Caki2 (cell line): Measurements from ENCODE around the gene WEE1. TPM values are rescaled to one million over a fixed set of nuclear protein-coding genes. Genes with fewer than 3 reads are reported as not detected.
"Not testable (repeated sequence)": the region's sequence is repeated elsewhere in the genome, so short reads cannot be mapped to it uniquely, and the experiment has no call there.

Experiments used
- DNase-seq: peaks from one replicate; pipeline ENCODE4 v3.0.0-alpha.2; 2015; ENCODE audit warnings: low read depth
- in situ Hi-C: cut with HindIII; loops from 2 replicates; pipeline ENCODE4 v1.10.0; 2016; ENCODE audit warnings: low sequenced_read_pairs, low pct_unique_long_range_greater_than_20kb, mixed read lengths
- total RNA-seq: library from RNA; depleted of rRNA; stranded (reverse); fragments of >200 nt; shearing (Covaris generic); gene quantifications from 2 replicates; pipeline ENCODE4 v1.2.3, GENCODE V29; 2014; ENCODE audit warnings: low replicate concordance; rRNA removed

The WEE1 gene
- total RNA-seq, result 80.6 and 104 TPM in 2 replicates

DNA sequence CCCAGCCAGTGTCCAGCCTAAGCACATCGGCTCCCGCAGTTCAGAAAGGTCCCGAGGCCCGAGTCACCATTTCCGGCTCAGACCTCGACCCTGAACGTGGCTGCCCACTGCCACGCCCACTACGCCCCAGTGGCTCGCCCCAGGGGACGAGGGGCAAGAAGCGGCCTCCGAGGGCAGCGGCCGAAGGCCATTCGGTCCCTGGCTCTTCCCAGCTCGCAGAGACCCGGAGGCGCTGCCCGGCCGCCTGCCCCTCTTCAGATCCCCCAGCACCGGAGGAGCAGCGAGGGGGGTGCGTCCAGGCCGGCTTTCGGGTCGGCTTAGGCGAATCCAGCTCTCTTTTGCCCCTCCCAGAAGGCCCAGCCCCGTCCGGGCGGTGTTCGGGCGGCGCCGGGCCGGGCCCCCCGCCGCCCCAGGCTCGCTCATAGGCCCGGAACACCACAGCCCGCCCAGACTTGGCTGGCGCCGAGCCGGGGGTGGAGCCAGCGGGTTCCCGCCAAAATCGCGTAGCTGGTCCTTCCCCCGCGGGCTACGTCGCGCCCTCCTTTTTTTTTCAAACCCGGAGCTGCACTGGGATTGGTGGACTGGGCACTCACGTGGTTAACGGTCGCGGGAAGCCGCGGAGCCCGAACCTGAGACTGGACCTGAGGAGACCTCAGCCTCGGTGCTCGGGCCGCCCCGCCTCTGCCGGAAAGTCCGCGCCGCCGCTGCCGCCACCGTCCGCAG lies at the start of gene WEE1:
WEE1 (plus strand) TSS at position 619 of the 723 bp plus-strand sequence. CDS start 264 bp downstream, outside the sequence.
- in situ Hi-C loops, result no loop called here
- peak; percentile 100 for DNase-seq

- DNase-seq, result no peak
- in situ Hi-C loops, result no loop called here
These were observed 49.5 kb upstream of the WEE1 start for GRCh38 chr11:9524001-9524400.

- in situ Hi-C loops, result no loop called here
- peak; percentile 45 for DNase-seq
These were observed 48.4 kb upstream of the WEE1 start for GRCh38 chr11:9525116-9525515.

DNA sequence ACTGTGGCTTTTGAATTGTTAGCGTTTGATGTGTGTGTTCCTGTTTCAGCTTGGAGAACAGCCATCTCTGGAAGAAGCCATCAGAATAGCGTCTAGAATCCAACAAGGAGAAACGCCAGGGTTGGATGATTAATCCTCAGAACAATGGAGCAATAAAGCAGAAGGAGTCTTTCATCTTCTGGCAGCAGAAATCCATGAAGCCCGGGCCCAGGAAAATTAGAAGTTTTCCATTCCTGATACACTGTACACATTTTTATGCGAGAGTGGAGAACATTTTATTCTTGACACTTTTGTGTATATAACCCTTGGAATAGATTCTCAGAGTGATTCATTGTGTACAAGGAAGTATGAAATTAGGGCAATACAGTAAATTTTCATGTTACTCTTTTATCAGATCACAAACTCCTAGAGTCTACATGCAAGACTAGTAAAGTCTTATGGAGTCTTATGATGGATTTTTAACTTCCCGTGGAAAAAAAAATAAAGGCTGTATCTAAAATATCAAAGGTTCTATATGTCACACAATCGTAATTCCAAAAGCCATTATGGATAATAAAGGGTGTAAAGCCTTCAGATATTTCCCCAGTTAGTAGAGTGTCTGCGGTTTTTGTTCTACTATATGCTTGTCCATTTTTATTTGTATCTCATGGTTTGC lies 45.9 kb upstream of the WEE1 start:
- in situ Hi-C loops, result no loop called here
- DNase-seq, result no peak

DNA sequence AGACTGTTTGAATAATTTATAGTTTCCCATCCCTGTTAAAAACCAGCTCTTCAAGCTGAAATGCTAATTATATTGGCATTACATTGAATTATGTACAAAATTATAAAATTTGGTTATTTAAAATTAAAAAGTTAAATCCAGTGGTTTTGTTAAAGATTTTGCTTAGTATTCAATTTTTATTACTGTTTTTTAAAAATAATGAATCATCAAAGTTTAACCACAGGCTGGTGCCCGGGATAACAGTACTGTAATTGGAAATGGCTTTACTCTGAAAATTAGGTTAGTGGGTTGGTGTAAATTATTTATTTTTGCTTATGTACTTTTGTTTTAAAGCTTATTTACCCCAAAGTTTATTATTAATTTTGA lies 45.4 kb upstream of the WEE1 start:
- DNase-seq, result no peak
- in situ Hi-C loops, result no loop called here

DNA sequence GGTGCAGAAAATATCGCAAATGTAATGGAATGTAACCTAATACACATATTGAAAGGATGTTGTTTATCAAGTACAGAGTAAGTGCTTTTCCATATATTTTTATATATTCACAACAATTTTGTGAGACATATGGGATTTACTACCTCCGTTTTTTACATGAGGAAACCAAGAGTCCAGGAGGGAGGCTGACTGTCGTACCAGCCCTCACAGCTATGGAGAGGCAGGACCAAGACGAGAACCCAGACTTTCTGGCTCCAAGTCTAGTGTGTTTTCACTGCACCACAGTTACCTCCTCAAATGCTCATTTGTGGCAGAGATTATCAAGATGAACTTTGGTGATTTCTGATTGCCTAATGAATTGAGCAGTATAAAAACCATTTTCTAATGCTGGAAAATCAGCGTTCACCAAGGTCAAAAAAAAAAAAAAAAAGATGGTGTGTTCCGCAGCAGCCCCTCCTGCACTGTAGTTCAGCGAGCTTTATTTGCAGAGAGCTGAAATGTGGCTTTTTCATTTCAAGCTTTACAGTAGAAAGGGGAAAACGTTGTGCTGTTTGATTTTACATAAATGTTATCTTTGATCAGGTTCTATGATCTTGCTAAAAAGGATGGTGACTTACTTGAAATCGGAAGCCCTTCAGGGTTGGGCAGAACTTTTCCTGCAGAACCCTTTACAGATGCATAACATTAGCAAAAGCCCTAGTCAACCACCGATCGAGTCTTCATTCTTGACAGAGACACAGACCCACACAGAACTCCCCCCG lies 44.7 kb upstream of the WEE1 start:
- DNase-seq, result no peak
- in situ Hi-C loops, result no loop called here

- DNase-seq, result no peak
- in situ Hi-C loops, result no loop called here
These were observed 44.2 kb upstream of the WEE1 start for GRCh38 chr11:9529334-9529650.

- no peak for DNase-seq
- in situ Hi-C loops, result no loop called here
These were observed 43.3 kb upstream of the WEE1 start for GRCh38 chr11:9530020-9530621.

DNA sequence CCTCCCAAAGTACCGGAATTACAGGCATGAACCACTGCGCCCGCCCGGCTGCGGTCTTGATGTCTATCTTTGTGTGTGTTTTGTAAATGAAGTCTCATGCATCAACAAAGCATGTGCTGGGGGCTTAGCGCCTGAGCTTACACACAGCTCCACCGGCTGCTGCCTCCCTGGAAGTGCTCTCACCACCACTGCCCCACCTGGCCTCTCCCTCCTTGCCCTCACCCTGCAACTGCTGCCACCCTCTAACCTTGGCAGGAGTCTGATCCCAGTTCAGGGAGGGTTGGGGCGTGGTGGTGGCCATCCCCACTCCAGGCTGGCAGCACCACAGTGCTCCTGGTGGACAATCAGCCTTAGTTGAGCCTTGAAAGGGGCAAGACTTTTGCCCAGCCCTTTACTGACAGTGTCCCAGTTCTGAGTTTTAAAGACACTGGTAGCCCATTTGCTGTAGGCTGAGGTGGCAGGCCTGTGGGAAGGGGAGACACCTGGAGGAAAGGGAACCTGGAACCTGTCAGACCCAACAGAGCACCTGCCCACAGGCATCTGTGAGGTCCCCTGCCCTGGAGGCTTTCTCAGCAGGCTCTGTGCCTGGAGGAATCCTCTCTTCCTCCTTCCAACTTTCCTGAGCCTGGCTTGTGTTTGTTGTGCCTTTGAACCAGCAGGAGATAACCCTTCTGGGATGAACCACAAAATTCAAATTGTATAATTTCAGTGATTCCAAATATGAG lies 42.4 kb upstream of the WEE1 start:
- in situ Hi-C loops, result no loop called here
- no peak for DNase-seq

DNA sequence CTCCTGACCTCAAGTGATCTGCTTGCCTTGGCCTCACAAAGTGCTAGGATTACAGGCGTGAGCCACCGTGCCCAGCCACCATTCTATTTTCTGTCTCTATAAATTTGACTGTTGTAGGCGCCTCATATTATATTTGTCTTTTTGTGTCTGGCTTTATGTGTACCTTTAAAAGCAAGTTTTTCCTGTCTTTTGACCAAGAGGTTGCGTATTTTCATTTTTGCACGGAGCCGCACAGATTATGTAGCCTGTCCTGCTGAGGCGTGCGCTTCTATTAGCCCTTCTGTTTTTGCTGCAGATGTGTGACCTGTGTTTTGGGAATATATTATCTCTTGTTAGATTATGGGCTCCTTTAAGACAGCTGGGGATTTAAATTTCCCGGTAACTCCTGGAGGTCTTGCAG lies 40.4 kb upstream of the WEE1 start:
- no peak for DNase-seq
- in situ Hi-C loops, result no loop called here

DNA sequence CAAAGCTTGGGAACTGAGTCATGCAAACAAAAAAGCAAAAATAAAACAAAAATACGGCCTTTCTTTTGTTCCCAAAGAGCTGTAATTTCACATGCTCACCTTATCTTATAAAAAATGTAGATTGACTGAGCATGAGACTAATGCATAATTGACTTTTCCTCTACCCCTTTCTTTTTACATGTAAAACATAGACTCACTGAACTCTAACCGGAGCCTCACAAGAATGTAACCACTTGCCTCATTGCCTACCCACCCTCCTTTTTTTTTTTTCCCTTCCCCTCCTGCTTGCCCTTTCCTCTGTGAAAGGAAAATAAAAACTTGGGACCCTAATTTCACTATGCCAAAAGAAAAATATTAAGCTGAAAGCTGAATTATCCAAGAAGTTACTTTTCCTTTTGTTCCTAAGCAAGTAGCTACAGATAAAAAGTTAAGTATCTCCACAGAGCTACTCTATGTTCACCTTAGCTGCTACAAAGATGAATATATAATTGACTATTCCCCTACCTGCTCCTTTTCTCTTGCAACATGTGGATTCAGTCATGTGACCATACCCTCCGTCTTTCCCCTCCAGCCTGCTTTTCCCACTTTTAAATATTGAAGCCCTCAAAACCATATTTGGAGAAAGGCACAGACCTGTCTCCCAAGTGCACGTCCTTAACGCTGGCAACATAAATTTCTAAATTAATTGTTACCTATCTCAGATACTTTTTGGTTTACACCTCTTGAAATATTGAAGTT lies 39.6 kb upstream of the WEE1 start:
- DNase-seq, result no peak
- in situ Hi-C loops, result no loop called here

DNA sequence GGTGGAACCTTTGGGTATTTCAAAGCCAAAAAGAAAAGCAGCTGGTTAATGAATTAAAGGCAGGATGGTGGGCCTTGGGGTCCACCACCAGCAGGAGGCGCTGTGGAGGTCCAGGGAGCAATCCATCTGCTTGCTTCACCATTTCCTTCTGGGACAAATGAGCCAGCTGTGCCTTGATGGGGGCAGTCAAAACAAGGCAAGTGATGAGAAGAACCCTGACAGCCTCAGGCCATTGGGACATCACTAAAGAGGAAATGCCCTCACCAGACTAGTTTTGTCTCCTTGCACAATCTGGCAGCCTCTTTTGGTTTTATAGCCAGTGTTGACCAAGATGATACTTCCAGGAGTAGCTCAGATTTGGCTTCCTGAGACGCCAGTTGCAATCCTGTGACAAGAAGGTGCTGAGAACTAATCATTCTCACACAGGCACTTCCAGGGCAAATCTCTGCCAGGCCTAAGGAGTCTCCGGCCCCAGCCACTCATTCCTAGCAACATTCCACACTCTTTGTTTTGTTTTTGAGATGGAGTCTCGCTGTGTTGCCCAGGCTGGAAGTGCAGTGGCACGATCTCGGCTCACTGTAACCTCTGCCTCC lies 38.2 kb upstream of the WEE1 start:
- in situ Hi-C loops, result no loop called here
- DNase-seq, result no peak

GRCh38 chr11:9538548-9538947 lies 34.9 kb upstream of the WEE1 start:
- in situ Hi-C loops, result no loop called here

GRCh38 chr11:9549216-9549615 lies 24.3 kb upstream of the WEE1 start:
- in situ Hi-C loops, DNase-seq: not testable (repeated sequence)

More at GRCh38 chr11:9538548-9538947, 34.9 kb upstream of the WEE1 start:
- DNase-seq, result no peak

- in situ Hi-C loops, result no loop called here
- DNase-seq, result no peak
These were observed 23.3 kb upstream of the WEE1 start for GRCh38 chr11:9550191-9550628.

DNA sequence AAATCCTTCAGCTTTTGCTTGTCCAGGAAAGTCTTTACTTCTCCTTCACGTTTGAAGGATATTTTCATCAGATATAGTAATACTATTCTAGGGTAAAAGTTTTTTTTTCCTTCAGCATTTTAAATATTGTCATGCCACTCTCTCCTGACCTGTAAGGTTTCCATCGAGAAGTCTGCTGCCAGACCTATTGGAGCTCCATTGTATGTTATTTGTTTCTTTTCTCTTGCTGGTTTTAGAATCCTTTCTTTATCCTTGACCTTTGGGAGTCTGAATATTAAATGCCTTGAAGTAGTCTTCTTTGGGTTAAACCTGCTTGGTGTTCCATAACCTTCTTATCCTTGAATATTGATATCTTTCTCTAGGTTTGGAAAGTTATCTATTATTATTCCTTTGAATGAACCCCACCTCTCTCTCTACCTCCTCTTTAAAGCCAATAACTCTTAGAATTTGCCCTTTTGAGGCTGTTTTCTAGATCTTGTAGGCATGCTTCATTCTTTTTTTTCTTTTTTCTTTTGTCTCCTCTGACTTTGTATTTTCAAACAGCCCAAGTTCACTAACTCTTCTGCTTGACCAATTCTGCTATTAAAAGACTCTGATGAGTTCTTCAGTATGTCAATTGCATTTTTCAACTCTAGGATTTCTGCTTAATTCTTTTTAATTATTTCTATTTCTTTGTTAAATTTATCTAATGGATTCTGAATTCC lies 12.0 kb upstream of the WEE1 start:
- no peak for DNase-seq
- in situ Hi-C loops, result no loop called here

DNA sequence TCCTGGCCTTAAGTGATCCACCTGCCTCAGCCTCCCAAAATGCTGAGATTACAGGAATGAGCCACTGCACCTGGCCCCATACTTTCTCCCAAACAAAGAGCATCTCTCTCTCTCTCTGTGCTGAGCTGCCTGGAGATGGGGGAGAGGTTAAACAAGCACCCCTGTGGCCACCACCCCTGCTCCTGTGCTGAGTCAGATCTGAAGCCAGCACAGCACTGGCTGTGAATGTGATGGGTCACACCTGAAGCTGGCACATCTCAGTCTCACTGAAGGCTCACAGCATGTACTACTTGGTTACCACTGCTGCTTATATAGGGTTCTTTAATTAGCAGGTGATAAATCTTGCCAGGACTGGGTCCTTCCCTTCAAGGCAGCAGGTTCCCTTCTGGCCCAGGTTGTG lies 10.8 kb upstream of the WEE1 start:
- in situ Hi-C loops, result no loop called here
- no peak for DNase-seq
